HepG2 (cell line): ENCODE measurements around the gene ARCN1. TPM values are rescaled to one million over a fixed set of nuclear protein-coding genes. Genes with fewer than 3 reads are reported as not detected.

Experiments
- ATRX ChIP-seq: sonication (generic); formaldehyde crosslinking; IDR thresholded peaks from 2 replicates; pipeline ENCODE4 v1.4.0; 2020; ENCODE audit warnings: missing genetic modification reagents, borderline replicate concordance
- CBX1 ChIP-seq: IDR thresholded peaks from one replicate; pipeline ENCODE4 v1.6.1; 2016; ENCODE audit warnings: antibody characterized with exemption, low read depth
- CREB1 ChIP-seq, 2 experiments: fragments of 450-650 bp in 1 of 2; IDR thresholded peaks; 2 replicates each; pipeline ENCODE4 v1.6.1; 2016 to 2017; ENCODE audit warnings: control low read depth in 1 of 2, mild to moderate bottlenecking in 1 of 2, missing compliant biosample characterization in 1 of 2, missing genetic modification characterization in 1 of 2
- EEA1 ChIP-seq: sonication (generic); formaldehyde crosslinking; IDR thresholded peaks from 2 replicates; pipeline ENCODE4 v1.5.1; 2020; ENCODE audit warnings: mild to moderate bottlenecking, missing genetic modification reagents, borderline replicate concordance
- FLYWCH1 ChIP-seq: sonication (generic); formaldehyde crosslinking; IDR thresholded peaks from 2 replicates; pipeline ENCODE4 v1.8.1; 2023; ENCODE audit warnings: mild to moderate bottlenecking, missing genetic modification reagents
- FOXP1 ChIP-seq, 2 experiments: fragments of 450-650 bp in 1 of 2; IDR thresholded peaks; 2 replicates each; pipeline ENCODE4 v1.6.1; 2017 to 2018; ENCODE audit warnings: antibody characterized with exemption in 1 of 2
- HHEX ChIP-seq: IDR thresholded peaks from 2 replicates; pipeline ENCODE4 v1.6.1; 2016; ENCODE audit warnings: control low read depth
- MATR3 ChIP-seq: sonication (generic); formaldehyde crosslinking; IDR thresholded peaks from 2 replicates; pipeline ENCODE4 v1.4.0; 2020; ENCODE audit warnings: missing genetic modification reagents
- MEF2D ChIP-seq: sonication (generic); formaldehyde crosslinking; IDR thresholded peaks from 2 replicates; pipeline ENCODE4 v1.5.1; 2020; ENCODE audit warnings: mild to moderate bottlenecking, missing genetic modification reagents
- MTA3 ChIP-seq: sonication (generic); formaldehyde crosslinking; IDR thresholded peaks from 2 replicates; pipeline ENCODE4 v1.4.0; 2020; ENCODE audit warnings: missing genetic modification reagents
- NR1H2 ChIP-seq: sonication (generic); formaldehyde crosslinking; IDR thresholded peaks from 2 replicates; pipeline ENCODE4 v1.8.1; 2022; ENCODE audit warnings: low read depth, missing genetic modification reagents, borderline replicate concordance
- REL ChIP-seq: sonication (generic); formaldehyde crosslinking; conservative IDR thresholded peaks from 2 replicates; pipeline ENCODE4 v1.8.0; 2022; ENCODE audit warnings: mild to moderate bottlenecking, missing genetic modification reagents, moderate library complexity
- REPIN1 ChIP-seq: sonication (generic); formaldehyde crosslinking; IDR thresholded peaks from 2 replicates; pipeline ENCODE4 v1.8.0; 2022; ENCODE audit warnings: missing genetic modification reagents, low read depth, mild to moderate bottlenecking, borderline replicate concordance
- RXRA ChIP-seq: sonication (generic); formaldehyde crosslinking; IDR thresholded peaks from 2 replicates; pipeline ENCODE4 v1.5.1; 2020; ENCODE audit warnings: missing genetic modification reagents
- SP5 ChIP-seq: IDR thresholded peaks from 2 replicates; pipeline ENCODE4 v1.6.1; 2016; ENCODE audit warnings: low read depth, borderline replicate concordance
- STAG1 ChIP-seq: sonication (generic); formaldehyde crosslinking; IDR thresholded peaks from 2 replicates; pipeline ENCODE4 v1.4.0; 2020; ENCODE audit warnings: missing genetic modification reagents
- ZKSCAN8 ChIP-seq: IDR thresholded peaks from 2 replicates; pipeline ENCODE4 v1.6.1; 2016; ENCODE audit warnings: borderline replicate concordance, missing genetic modification reagents, missing compliant biosample characterization
- ZNF879 ChIP-seq: sonication (generic); formaldehyde crosslinking; IDR thresholded peaks from 2 replicates; pipeline ENCODE4 v1.8.1; 2023; ENCODE audit warnings: missing genetic modification reagents
- ZSCAN9 ChIP-seq: IDR thresholded peaks from 2 replicates; pipeline ENCODE4 v1.6.1; 2016; ENCODE audit warnings: borderline replicate concordance
- polyA plus RNA-seq, 8 experiments: library from polyadenylated mRNA; depleted of rRNA in 3 of 8; stranded (reverse) in 7 of 8; unstranded in 1 of 8; fragments of >200 nt; fragmentation: Illumina TruSeq in 4 of 8; extraction: Trizol in 4 of 8; gene quantifications; 2 replicates each; pipeline versions ENCODE4 v1.2.1 to v1.2.3, GENCODE V29; 2011 to 2016; ENCODE audit warnings: low read depth in 4 of 8, missing spikeins in 1 of 8, mixed read lengths in 1 of 8; ENCODE audit not compliant: insufficient read depth in 1 of 8
- total RNA-seq, 5 experiments: library from RNA; depleted of rRNA; stranded (reverse); fragments of >200 nt; fragmentation: Illumina TruSeq; extraction: Trizol; gene quantifications; 2 replicates each; pipeline ENCODE4 v1.2.3, GENCODE V29; 2016; ENCODE audit warnings: low read depth in 1 of 5
- TF ChIP-seq, protein P1 (sequence below): IDR thresholded peaks from 2 replicates; pipeline ENCODE4 v1.6.1; 2016; ENCODE audit warnings: low read depth, missing genetic modification reagents, missing compliant biosample characterization
- TF ChIP-seq, protein P2 (sequence below): sonication (generic); formaldehyde crosslinking; IDR thresholded peaks from 2 replicates; pipeline ENCODE4 v1.5.1; 2020; ENCODE audit warnings: mild to moderate bottlenecking, missing genetic modification reagents, moderate library complexity

Gene ARCN1
- total and polyA plus RNA-seq, 2 of the 13 experiments (the other 11 are each of a cell fraction or from before 2014, with no cell fraction given), result 148 to 200 TPM

DNA sequence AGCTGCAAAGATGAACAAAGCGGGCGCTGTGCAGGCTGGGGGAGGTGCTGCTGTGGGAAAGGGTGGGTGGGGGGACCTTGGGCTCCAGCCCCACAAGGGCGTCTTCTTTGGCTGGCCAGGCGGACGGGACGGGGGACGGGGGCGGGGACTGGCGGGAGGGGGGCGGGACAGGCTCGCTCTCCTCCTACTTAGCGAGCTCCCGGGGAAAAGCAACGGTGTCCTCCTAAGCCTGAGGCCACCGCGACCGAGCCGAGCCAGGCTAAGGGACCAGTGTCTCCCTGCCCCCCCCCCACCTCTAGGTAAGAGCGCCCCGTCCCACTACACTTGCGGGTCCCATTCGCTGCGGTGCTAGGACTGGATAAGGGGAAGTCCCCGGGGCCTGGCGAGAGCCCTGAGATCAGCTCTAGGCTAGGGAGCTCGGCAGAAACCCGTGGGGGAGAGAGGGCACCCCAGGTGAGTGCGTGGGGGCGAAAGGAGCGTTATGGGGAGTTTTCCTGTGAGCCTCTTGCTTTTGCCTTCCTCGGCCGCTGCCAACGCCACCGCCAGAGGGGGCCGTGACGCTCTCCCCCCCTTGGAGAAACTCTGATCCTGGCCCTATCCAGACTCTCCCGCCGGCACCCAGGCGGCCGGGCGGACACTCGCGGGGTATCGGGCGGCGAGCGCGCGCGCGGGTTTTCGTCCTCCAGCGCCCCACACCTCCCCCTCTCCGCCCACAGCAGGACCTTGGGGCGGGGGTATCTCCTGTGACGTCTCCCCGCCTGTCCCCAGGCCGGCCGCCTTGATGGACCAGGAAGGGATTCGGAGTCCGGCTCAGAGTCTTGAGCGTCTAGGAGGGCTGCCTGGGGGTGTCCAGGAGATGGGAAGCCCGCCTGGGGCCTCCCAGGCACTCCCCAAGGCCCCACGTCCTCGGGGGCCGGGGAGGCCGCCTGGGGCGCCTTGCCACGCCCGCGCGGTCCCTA is 35.5 kb downstream of the ARCN1 start, which contains the start of gene PHLDB1 (continued):
- TF ChIP-seq, protein P1, sequence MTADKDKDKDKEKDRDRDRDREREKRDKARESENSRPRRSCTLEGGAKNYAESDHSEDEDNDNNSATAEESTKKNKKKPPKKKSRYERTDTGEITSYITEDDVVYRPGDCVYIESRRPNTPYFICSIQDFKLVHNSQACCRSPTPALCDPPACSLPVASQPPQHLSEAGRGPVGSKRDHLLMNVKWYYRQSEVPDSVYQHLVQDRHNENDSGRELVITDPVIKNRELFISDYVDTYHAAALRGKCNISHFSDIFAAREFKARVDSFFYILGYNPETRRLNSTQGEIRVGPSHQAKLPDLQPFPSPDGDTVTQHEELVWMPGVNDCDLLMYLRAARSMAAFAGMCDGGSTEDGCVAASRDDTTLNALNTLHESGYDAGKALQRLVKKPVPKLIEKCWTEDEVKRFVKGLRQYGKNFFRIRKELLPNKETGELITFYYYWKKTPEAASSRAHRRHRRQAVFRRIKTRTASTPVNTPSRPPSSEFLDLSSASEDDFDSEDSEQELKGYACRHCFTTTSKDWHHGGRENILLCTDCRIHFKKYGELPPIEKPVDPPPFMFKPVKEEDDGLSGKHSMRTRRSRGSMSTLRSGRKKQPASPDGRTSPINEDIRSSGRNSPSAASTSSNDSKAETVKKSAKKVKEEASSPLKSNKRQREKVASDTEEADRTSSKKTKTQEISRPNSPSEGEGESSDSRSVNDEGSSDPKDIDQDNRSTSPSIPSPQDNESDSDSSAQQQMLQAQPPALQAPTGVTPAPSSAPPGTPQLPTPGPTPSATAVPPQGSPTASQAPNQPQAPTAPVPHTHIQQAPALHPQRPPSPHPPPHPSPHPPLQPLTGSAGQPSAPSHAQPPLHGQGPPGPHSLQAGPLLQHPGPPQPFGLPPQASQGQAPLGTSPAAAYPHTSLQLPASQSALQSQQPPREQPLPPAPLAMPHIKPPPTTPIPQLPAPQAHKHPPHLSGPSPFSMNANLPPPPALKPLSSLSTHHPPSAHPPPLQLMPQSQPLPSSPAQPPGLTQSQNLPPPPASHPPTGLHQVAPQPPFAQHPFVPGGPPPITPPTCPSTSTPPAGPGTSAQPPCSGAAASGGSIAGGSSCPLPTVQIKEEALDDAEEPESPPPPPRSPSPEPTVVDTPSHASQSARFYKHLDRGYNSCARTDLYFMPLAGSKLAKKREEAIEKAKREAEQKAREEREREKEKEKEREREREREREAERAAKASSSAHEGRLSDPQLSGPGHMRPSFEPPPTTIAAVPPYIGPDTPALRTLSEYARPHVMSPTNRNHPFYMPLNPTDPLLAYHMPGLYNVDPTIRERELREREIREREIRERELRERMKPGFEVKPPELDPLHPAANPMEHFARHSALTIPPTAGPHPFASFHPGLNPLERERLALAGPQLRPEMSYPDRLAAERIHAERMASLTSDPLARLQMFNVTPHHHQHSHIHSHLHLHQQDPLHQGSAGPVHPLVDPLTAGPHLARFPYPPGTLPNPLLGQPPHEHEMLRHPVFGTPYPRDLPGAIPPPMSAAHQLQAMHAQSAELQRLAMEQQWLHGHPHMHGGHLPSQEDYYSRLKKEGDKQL (CRISPR knock-in tag), result no peak
- TF ChIP-seq ZKSCAN8 (no peak), SP5 (CRISPR knock-in tag) (no peak), STAG1 (CRISPR knock-in tag) (peak; percentile 39; the same call in 1 of the 2 replicates), MATR3 (no peak), CBX1 (no peak), MTA3 (no peak), EEA1 (CRISPR knock-in tag) (no peak), CREB1 (IDR thresholded peaks at IDR 0.05) (no peak), CREB1 (CRISPR knock-in tag; IDR thresholded peaks at IDR 0.05) (no peak), FOXP1 (IDR thresholded peaks at IDR 0.05) (no peak), FOXP1 (CRISPR knock-in tag; IDR thresholded peaks at IDR 0.05) (no peak), ZNF879 (CRISPR knock-in tag) (no peak), REPIN1 (CRISPR knock-in tag) (no peak), ZSCAN9 (CRISPR knock-in tag) (no peak), REL (CRISPR knock-in tag) (no peak), FLYWCH1 (no peak), RXRA (CRISPR knock-in tag) (0 out of 2 replicates have a peak, but pooled peaks have one; percentile 41), ATRX (CRISPR knock-in tag) (no peak), NR1H2 (no peak), HHEX (CRISPR knock-in tag) (no peak), MEF2D (CRISPR knock-in tag) (no peak)
- TF ChIP-seq, protein P2, sequence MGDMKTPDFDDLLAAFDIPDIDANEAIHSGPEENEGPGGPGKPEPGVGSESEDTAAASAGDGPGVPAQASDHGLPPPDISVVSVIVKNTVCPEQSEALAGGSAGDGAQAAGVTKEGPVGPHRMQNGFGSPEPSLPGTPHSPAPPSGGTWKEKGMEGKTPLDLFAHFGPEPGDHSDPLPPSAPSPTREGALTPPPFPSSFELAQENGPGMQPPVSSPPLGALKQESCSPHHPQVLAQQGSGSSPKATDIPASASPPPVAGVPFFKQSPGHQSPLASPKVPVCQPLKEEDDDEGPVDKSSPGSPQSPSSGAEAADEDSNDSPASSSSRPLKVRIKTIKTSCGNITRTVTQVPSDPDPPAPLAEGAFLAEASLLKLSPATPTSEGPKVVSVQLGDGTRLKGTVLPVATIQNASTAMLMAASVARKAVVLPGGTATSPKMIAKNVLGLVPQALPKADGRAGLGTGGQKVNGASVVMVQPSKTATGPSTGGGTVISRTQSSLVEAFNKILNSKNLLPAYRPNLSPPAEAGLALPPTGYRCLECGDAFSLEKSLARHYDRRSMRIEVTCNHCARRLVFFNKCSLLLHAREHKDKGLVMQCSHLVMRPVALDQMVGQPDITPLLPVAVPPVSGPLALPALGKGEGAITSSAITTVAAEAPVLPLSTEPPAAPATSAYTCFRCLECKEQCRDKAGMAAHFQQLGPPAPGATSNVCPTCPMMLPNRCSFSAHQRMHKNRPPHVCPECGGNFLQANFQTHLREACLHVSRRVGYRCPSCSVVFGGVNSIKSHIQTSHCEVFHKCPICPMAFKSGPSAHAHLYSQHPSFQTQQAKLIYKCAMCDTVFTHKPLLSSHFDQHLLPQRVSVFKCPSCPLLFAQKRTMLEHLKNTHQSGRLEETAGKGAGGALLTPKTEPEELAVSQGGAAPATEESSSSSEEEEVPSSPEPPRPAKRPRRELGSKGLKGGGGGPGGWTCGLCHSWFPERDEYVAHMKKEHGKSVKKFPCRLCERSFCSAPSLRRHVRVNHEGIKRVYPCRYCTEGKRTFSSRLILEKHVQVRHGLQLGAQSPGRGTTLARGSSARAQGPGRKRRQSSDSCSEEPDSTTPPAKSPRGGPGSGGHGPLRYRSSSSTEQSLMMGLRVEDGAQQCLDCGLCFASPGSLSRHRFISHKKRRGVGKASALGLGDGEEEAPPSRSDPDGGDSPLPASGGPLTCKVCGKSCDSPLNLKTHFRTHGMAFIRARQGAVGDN, result peak; percentile 43; the same call in 1 of the 2 replicates
